ENCODE data around the gene OVOL2. TPM values are rescaled to one million over a fixed set of nuclear protein-coding genes. Genes with fewer than 3 reads are reported as not detected.

Gene OVOL2
- total and polyA plus RNA-seq, 2 donors (not counting 1 experiment from before 2014, with no cell fraction given) = not detected

GRCh38 chr20:18092890-18093289, 35.2 kb upstream of the OVOL2 start:
- Histone ChIP-seq H3K9me3 (ENCODE audit: control extremely low read depth in 1 of 3, control insufficient read depth in 2 of 3, insufficient read depth in 1 of 3, low read length in 2 of 3) (no peaks in the 10 kb centered on the region), H3K9ac (ENCODE audit: low read length) (no peak overlapping the region), H4K20me1 (ENCODE audit: control insufficient read depth, insufficient read depth, low read length, poor library complexity, severe bottlenecking) (no peaks in the 10 kb centered on the region), H3K36me3 (replicated peaks in 1 of 2; ENCODE audit: control extremely low read depth in 1 of 2, control insufficient read depth in 1 of 2, extremely low read depth in 1 of 2, insufficient read depth in 2 of 2, low read length in 1 of 2) (no peaks in the 10 kb centered on the region), H3K79me2 (ENCODE audit: control insufficient read depth, insufficient read depth, low read length) (no peaks in the 10 kb centered on the region), H3K27me3 (replicated peaks in 1 of 4; ENCODE audit: control extremely low read depth in 1 of 4, control insufficient read depth in 3 of 4, insufficient read depth in 4 of 4, low read length in 3 of 4) (peaks cover 0 to 3% (median 1%) of the 10 kb centered on the region in 4 experiments), H3K4me2 (replicated peaks; ENCODE audit: low read depth, low read length, poor library complexity, severe bottlenecking) (no peak overlapping the region), H3K27ac (ENCODE audit: low read length in 2 of 2) (no peak overlapping the region), H3K4me3 (ENCODE audit: control extremely low read depth in 1 of 5, extremely low read depth in 1 of 5, insufficient read depth in 1 of 5, low read depth in 2 of 5, low read length in 4 of 5) (no peak overlapping the region), H3K4me1 (ENCODE audit: control insufficient read depth in 2 of 2, insufficient read depth in 2 of 2, low read length in 2 of 2) (no peaks in the 10 kb centered on the region), H2AFZ (ENCODE audit: insufficient read depth, low read depth, low read length, poor library complexity, severe bottlenecking) (no peak overlapping the region)
- ChIA-PET CTCF (no interaction called here), POLR2A (no interaction called here)
- WGBS (ENCODE audit: insufficient coverage) = 81% methylated on average over 8 of the region's 8 CpGs
- Mint-ChIP-seq H3K9me3 (ENCODE audit: insufficient read depth) (no peaks in the 10 kb centered on the region), H3K27ac (no peak overlapping the region), H3K27me3 (peaks cover 18% of the 10 kb centered on the region), H3K4me3 (no peak overlapping the region), H3K4me1 (no peaks in the 10 kb centered on the region)
- TF ChIP-seq, protein P1, sequence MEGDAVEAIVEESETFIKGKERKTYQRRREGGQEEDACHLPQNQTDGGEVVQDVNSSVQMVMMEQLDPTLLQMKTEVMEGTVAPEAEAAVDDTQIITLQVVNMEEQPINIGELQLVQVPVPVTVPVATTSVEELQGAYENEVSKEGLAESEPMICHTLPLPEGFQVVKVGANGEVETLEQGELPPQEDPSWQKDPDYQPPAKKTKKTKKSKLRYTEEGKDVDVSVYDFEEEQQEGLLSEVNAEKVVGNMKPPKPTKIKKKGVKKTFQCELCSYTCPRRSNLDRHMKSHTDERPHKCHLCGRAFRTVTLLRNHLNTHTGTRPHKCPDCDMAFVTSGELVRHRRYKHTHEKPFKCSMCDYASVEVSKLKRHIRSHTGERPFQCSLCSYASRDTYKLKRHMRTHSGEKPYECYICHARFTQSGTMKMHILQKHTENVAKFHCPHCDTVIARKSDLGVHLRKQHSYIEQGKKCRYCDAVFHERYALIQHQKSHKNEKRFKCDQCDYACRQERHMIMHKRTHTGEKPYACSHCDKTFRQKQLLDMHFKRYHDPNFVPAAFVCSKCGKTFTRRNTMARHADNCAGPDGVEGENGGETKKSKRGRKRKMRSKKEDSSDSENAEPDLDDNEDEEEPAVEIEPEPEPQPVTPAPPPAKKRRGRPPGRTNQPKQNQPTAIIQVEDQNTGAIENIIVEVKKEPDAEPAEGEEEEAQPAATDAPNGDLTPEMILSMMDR (IDR thresholded peaks at IDR 0.05) = no peak
- no peak for DNase-seq
- intact Hi-C loops (cut with micrococcal nuclease) = no loop called here
- no peak for ATAC-seq (ENCODE audit: low read depth)

GRCh38 chr20:18091623-18092022, 33.9 kb upstream of the OVOL2 start:
- peaks cover 0 to 3% (median 0%) of the 10 kb centered on the region in 4 experiments for H3K27me3 ChIP-seq (replicated peaks in 1 of 4; ENCODE audit: control extremely low read depth in 1 of 4, control insufficient read depth in 3 of 4, insufficient read depth in 4 of 4, low read length in 3 of 4)
- no peak overlapping the region for H3K4me2 ChIP-seq (replicated peaks; ENCODE audit: low read depth, low read length, poor library complexity, severe bottlenecking)
- intact Hi-C loops (cut with micrococcal nuclease) = no loop called here
- ChIA-PET POLR2A (no interaction called here), CTCF (interaction anchor here (1.2 kb wide), 1 partner anchor 9 kb away, joined by 4 read pairs; no protein-coding TSS in a partner anchor)
- Mint-ChIP-seq H3K27me3 (peaks cover 18% of the 10 kb centered on the region), H3K4me3 (no peak overlapping the region), H3K4me1 (no peaks in the 10 kb centered on the region), H3K27ac (no peak overlapping the region), H3K9me3 (ENCODE audit: insufficient read depth) (no peaks in the 10 kb centered on the region)
- no peak overlapping the region for H3K9ac ChIP-seq (ENCODE audit: low read length)
- no peak overlapping the region for H3K27ac ChIP-seq (ENCODE audit: low read length in 2 of 2)
- H3K79me2 ChIP-seq (ENCODE audit: control insufficient read depth, insufficient read depth, low read length) = no peaks in the 10 kb centered on the region
- no CpG with 5 or more reads among the region's 7 CpGs for WGBS (ENCODE audit: insufficient coverage)
- H2AFZ ChIP-seq (ENCODE audit: insufficient read depth, low read depth, low read length, poor library complexity, severe bottlenecking) = no peak overlapping the region
- no peaks in the 10 kb centered on the region for H3K9me3 ChIP-seq (ENCODE audit: control extremely low read depth in 1 of 3, control insufficient read depth in 2 of 3, insufficient read depth in 1 of 3, low read length in 2 of 3)
- no peaks in the 10 kb centered on the region for H4K20me1 ChIP-seq (ENCODE audit: control insufficient read depth, insufficient read depth, low read length, poor library complexity, severe bottlenecking)
- H3K4me3 ChIP-seq (ENCODE audit: control extremely low read depth in 1 of 5, extremely low read depth in 1 of 5, insufficient read depth in 1 of 5, low read depth in 2 of 5, low read length in 4 of 5) = no peak overlapping the region
- H3K4me1 ChIP-seq (ENCODE audit: control insufficient read depth in 2 of 2, insufficient read depth in 2 of 2, low read length in 2 of 2) = no peaks in the 10 kb centered on the region
- ATAC-seq (ENCODE audit: low read depth) (no peak), DNase-seq (no peak)
- no peaks in the 10 kb centered on the region for H3K36me3 ChIP-seq (replicated peaks in 1 of 2; ENCODE audit: control extremely low read depth in 1 of 2, control insufficient read depth in 1 of 2, extremely low read depth in 1 of 2, insufficient read depth in 2 of 2, low read length in 1 of 2)
- TF ChIP-seq EZH2 (IDR thresholded peaks at IDR 0.05; ENCODE audit: borderline replicate concordance, insufficient read depth, low read depth, low read length, poor library complexity, severe bottlenecking) = no peak
- TF ChIP-seq, protein P1 (IDR thresholded peaks at IDR 0.05) = no peak
